Osteocyte (in vitro differentiated cells): ENCODE data around the gene ABCD3. TPM values are rescaled to one million over a fixed set of nuclear protein-coding genes. Genes with fewer than 3 reads are reported as not detected.
"Not testable (repeated sequence)": the region's sequence is repeated elsewhere in the genome, so short reads cannot be mapped to it uniquely, and the experiment has no call there.

Experiments
- DNase-seq: peaks from one replicate; pipeline ENCODE4 v3.0.0; 2021; ENCODE audit warnings: mixed read lengths; ENCODE audit not compliant: unreplicated experiment; ENCODE audit errors: extremely low spot score
- H3K27ac Mint-ChIP-seq: one replicate; pipeline ENCODE4 v1.8.0; 2021; ENCODE audit warnings: mild to moderate bottlenecking, mixed read lengths; ENCODE audit not compliant: unreplicated experiment
- H3K27me3 Mint-ChIP-seq: one replicate; pipeline ENCODE4 v1.8.0; 2021; ENCODE audit warnings: mixed read lengths; ENCODE audit not compliant: unreplicated experiment
- H3K36me3 Mint-ChIP-seq: one replicate; pipeline ENCODE4 v1.8.0; 2021; ENCODE audit warnings: mixed read lengths; ENCODE audit not compliant: unreplicated experiment
- H3K4me1 Mint-ChIP-seq: one replicate; pipeline ENCODE4 v1.8.0; 2021; ENCODE audit warnings: mixed read lengths; ENCODE audit not compliant: unreplicated experiment
- H3K4me3 Mint-ChIP-seq: one replicate; pipeline ENCODE4 v1.8.0; 2021; ENCODE audit warnings: mild to moderate bottlenecking, moderate library complexity, mixed read lengths; ENCODE audit not compliant: unreplicated experiment
- H3K9me3 Mint-ChIP-seq: one replicate; pipeline ENCODE4 v1.8.0; 2021; ENCODE audit warnings: mixed read lengths; ENCODE audit not compliant: unreplicated experiment
- CTCF ChIP-seq: fragments of 200-600 bp; sonication (generic); IDR thresholded peaks from 2 replicates; pipeline ENCODE4 v1.5.0; 2021; ENCODE audit warnings: antibody characterized with exemption, mild to moderate bottlenecking, moderate library complexity
- long read RNA-seq: library from polyadenylated mRNA; unstranded; transcript quantifications from one replicate; pipeline ENCODE4 v2.0.0, GENCODE V29; 2021
- total RNA-seq: library from RNA; stranded (reverse); gene quantifications from 2 replicates; pipeline ENCODE4 v1.2.1, GENCODE V29; 2021

The ABCD3 gene
- 38.8 and 39.0 TPM in 2 replicates for total RNA-seq
- long read RNA-seq, transcript ABCD3-202 (23 exons, 3,538 nt) = major isoform, 68 of 94 reads
- long read RNA-seq, partial matches to known transcripts = 16 of 94 reads
- long read RNA-seq, other reads (novel, unspliced or antisense) = 10 of 94 reads

GRCh38 chr1:94417978-94418663 lies at the start of gene ABCD3:
Gene ABCD3, plus strand, starts transcription at chr1:94418389. Its CDS starts 90 bp downstream, at chr1:94418479.
- Mint-ChIP-seq H3K4me1 (peaks cover 37% of the 10 kb centered on the region), H3K27ac (peak within 1 kb of the TSS; percentile 83), H3K4me3 (no peak within 1 kb of the TSS), H3K9me3 (no peaks in the 10 kb centered on the region), H3K36me3 (no peaks in the 10 kb centered on the region), H3K27me3 (peaks cover 6% of the 10 kb centered on the region)
- no peak for TF ChIP-seq CTCF
- peak; percentile 99 for DNase-seq

GRCh38 chr1:94372771-94373170 lies 45.4 kb upstream of the ABCD3 start:
- not testable (repeated sequence) for H3K4me1 Mint-ChIP-seq, H3K36me3 Mint-ChIP-seq, H3K4me3 Mint-ChIP-seq, DNase-seq, H3K27ac Mint-ChIP-seq
- peaks cover 11% of the 10 kb centered on the region for H3K9me3 Mint-ChIP-seq
- H3K27me3 Mint-ChIP-seq = peaks cover 14% of the 10 kb centered on the region

GRCh38 chr1:94373311-94373710 lies 44.9 kb upstream of the ABCD3 start:
- not testable (repeated sequence) for H3K4me3 Mint-ChIP-seq, H3K27ac Mint-ChIP-seq, DNase-seq, H3K27me3 Mint-ChIP-seq, H3K36me3 Mint-ChIP-seq, H3K4me1 Mint-ChIP-seq
- H3K9me3 Mint-ChIP-seq = peaks cover 11% of the 10 kb centered on the region

GRCh38 chr1:94375666-94376065 lies 42.5 kb upstream of the ABCD3 start:
- not testable (repeated sequence) for H3K4me1 Mint-ChIP-seq, H3K27ac Mint-ChIP-seq, H3K9me3 Mint-ChIP-seq, H3K27me3 Mint-ChIP-seq, H3K4me3 Mint-ChIP-seq, DNase-seq, H3K36me3 Mint-ChIP-seq

GRCh38 chr1:94378493-94378892 lies 39.7 kb upstream of the ABCD3 start:
- not testable (repeated sequence) for H3K4me3 Mint-ChIP-seq, H3K27ac Mint-ChIP-seq, H3K27me3 Mint-ChIP-seq, H3K36me3 Mint-ChIP-seq, H3K9me3 Mint-ChIP-seq, DNase-seq, H3K4me1 Mint-ChIP-seq

- Mint-ChIP-seq H3K9me3 (no peaks in the 10 kb centered on the region), H3K36me3 (no peaks in the 10 kb centered on the region), H3K27ac (no peak overlapping the region), H3K27me3 (peaks cover 8% of the 10 kb centered on the region), H3K4me3 (no peak overlapping the region), H3K4me1 (peaks cover 4% of the 10 kb centered on the region)
- DNase-seq = no peak
- no peak for TF ChIP-seq CTCF
These were observed 38.6 kb upstream of the ABCD3 start for GRCh38 chr1:94379615-94380014.

- Mint-ChIP-seq H3K27ac (no peak overlapping the region), H3K4me3 (no peak overlapping the region), H3K9me3 (no peaks in the 10 kb centered on the region), H3K36me3 (no peaks in the 10 kb centered on the region), H3K27me3 (peaks cover 10% of the 10 kb centered on the region), H3K4me1 (peaks cover 8% of the 10 kb centered on the region)
- TF ChIP-seq CTCF = no peak
- no peak for DNase-seq
These were observed 36.0 kb upstream of the ABCD3 start for GRCh38 chr1:94382201-94382600.
